H1 (cell line): ENCODE data around the gene PPP6C. TPM values are rescaled to one million over a fixed set of nuclear protein-coding genes. Genes with fewer than 3 reads are reported as not detected.

Experiments used
- ATF2 ChIP-seq: IDR thresholded peaks from 2 replicates; pipeline ENCODE4 v1.6.1; 2012; ENCODE audit warnings: low read length, inconsistent platforms
- ATF3 ChIP-seq: IDR thresholded peaks from 2 replicates; pipeline ENCODE4 v1.6.1; 2011; ENCODE audit warnings: low read depth, mild to moderate bottlenecking, low read length; ENCODE audit not compliant: insufficient read depth
- CBX8 ChIP-seq: fragments of 300-800, 300-1000 bp; sonication (generic); IDR thresholded peaks from 2 replicates; pipeline ENCODE4 v1.7.1; 2016; ENCODE audit warnings: low read depth, low read length, borderline replicate concordance
- E2F6 ChIP-seq: IDR thresholded peaks from 2 replicates; pipeline ENCODE4 v1.6.1; 2012; ENCODE audit warnings: inconsistent platforms
- EP300 ChIP-seq, 2 experiments: IDR thresholded peaks; 1 replicate in 1 of 2; 2 replicates in 1 of 2; pipeline ENCODE4 v1.6.1; 2011 to 2012; ENCODE audit warnings: low read depth in 2 of 2, low read length in 2 of 2, mild to moderate bottlenecking in 2 of 2, borderline replicate concordance in 1 of 2, inconsistent platforms in 1 of 2, moderate library complexity in 1 of 2
- JUND ChIP-seq: IDR thresholded peaks from 2 replicates; pipeline ENCODE4 v1.6.1; 2011; ENCODE audit warnings: mild to moderate bottlenecking, improper control_type of control experiment, low read length
- KDM1A ChIP-seq: fragments of 200-600, 300-600 bp; sonication (generic); IDR thresholded peaks from 2 replicates; pipeline ENCODE4 v1.7.1; 2016; ENCODE audit warnings: mild to moderate bottlenecking, low read length, borderline replicate concordance
- KDM5A ChIP-seq: fragments of 200-600 bp; IDR thresholded peaks from 2 replicates; pipeline ENCODE4 v1.7.1; 2012; ENCODE audit warnings: mild to moderate bottlenecking, low read length, inconsistent platforms, mixed read lengths
- MAFK ChIP-seq: IDR thresholded peaks from 2 replicates; pipeline ENCODE4 v1.6.1; 2012; ENCODE audit warnings: low read depth, mild to moderate bottlenecking, improper control_type of control experiment, low read length
- POLR2A ChIP-seq, 2 experiments: IDR thresholded peaks; 1 replicate in 1 of 2; 2 replicates in 1 of 2; pipeline ENCODE4 v1.6.1; 2011; ENCODE audit warnings: low read depth in 2 of 2, low read length in 2 of 2, mild to moderate bottlenecking in 2 of 2; ENCODE audit errors: control extremely low read depth in 1 of 2
- RBBP5 ChIP-seq: IDR thresholded peaks from 2 replicates; pipeline ENCODE4 v1.7.1; 2012; ENCODE audit warnings: low read depth, mild to moderate bottlenecking, inconsistent platforms, low read length, moderate library complexity, borderline replicate concordance
- RXRA ChIP-seq: IDR thresholded peaks from 2 replicates; pipeline ENCODE4 v1.6.1; 2011; ENCODE audit warnings: low read depth, mild to moderate bottlenecking, low read length, moderate library complexity; ENCODE audit not compliant: insufficient read depth
- SAP30 ChIP-seq: fragments of 300-600 bp; sonication (generic); IDR thresholded peaks from 2 replicates; pipeline ENCODE4 v1.7.1; 2012; ENCODE audit warnings: low read length, moderate library complexity, mild to moderate bottlenecking, inconsistent platforms; ENCODE audit not compliant: insufficient read depth, insufficient replicate concordance
- SIRT6 ChIP-seq: IDR thresholded peaks from one replicate; pipeline ENCODE4 v1.7.1; 2012; ENCODE audit warnings: low read length, inconsistent platforms
- SP2 ChIP-seq: IDR thresholded peaks from 2 replicates; pipeline ENCODE4 v1.6.1; 2012; ENCODE audit warnings: mild to moderate bottlenecking, low read length, inconsistent platforms
- SP4 ChIP-seq: IDR thresholded peaks from 2 replicates; pipeline ENCODE4 v1.6.1; 2012; ENCODE audit warnings: low read length, inconsistent platforms
- SUZ12 ChIP-seq: fragments of 200-600 bp; sonication (generic); IDR thresholded peaks from 2 replicates; pipeline ENCODE4 v1.6.1; 2012; ENCODE audit warnings: mild to moderate bottlenecking, inconsistent platforms, low read length, moderate library complexity, mixed read lengths
- TCF12 ChIP-seq: IDR thresholded peaks from 2 replicates; pipeline ENCODE4 v1.6.1; 2011; ENCODE audit warnings: low read depth, mild to moderate bottlenecking, low read length
- USF2 ChIP-seq: IDR thresholded peaks from 2 replicates; pipeline ENCODE4 v1.6.1; 2011; ENCODE audit warnings: low read length, improper control_type of control experiment
- polyA plus RNA-seq, 7 experiments: library from polyadenylated mRNA; depleted of rRNA in 3 of 7; stranded (reverse) in 5 of 7; unstranded in 2 of 7; fragments of >200 nt in 5 of 7; fragments of 200-250 nt in 2 of 7; gene quantifications; 1 replicate in 5 of 7; 2 replicates in 1 of 7; 4 replicates in 1 of 7; pipeline versions ENCODE4 v1.2.1 to v1.2.3, GENCODE V29; 2011 to 2013; ENCODE audit warnings: missing spikeins in 2 of 7, mixed read lengths in 2 of 7
- total RNA-seq: library from RNA; stranded (reverse); fragmentation: NEBNext Ultra II Directional; extraction: Animal tissue kit (Norgen Biotek cat#: 25700); gene quantifications from 2 replicates; pipeline ENCODE4 v1.2.1, GENCODE V29; 2021

PPP6C gene
- total and polyA plus RNA-seq, 2 of the 8 experiments (the other 6 are each of a cell fraction or from before 2014, with no cell fraction given), result 22.8 to 52.3 TPM

GRCh38 chr9:125189361-125190289 is at the start of gene PPP6C (continued):
- TF ChIP-seq ATF2, result 0 out of 2 replicates have a peak, but pooled peaks have one; percentile 35
- TF ChIP-seq SIRT6, result no peak
- TF ChIP-seq CBX8, result no peak
- no peak for TF ChIP-seq SUZ12
- peak; percentile 78 for TF ChIP-seq ATF3
- TF ChIP-seq KDM1A, result no peak
- peak; percentile 43; the same call in 1 of the 2 replicates for TF ChIP-seq SP4
- no peak for TF ChIP-seq SAP30
- TF ChIP-seq RXRA, result no peak
- peak; percentile 75 to 87 for TF ChIP-seq POLR2A (IDR thresholded peaks at IDR 0.05; ENCODE audit: control extremely low read depth in 1 of 2, low read depth in 2 of 2, low read length in 2 of 2)
- no peak for TF ChIP-seq TCF12
- no peak for TF ChIP-seq SP2
- 0 out of 3 replicates have a peak, but pooled peaks of 1 of the 2 experiments have one; percentile 34 for TF ChIP-seq EP300 (IDR thresholded peaks at IDR 0.05; ENCODE audit: borderline replicate concordance in 1 of 2, low read depth in 2 of 2, low read length in 2 of 2)
- peak; percentile 74; the same call in 1 of the 2 replicates for TF ChIP-seq RBBP5
- no peak for TF ChIP-seq MAFK
- TF ChIP-seq E2F6, result no peak
- peak; percentile 67 for TF ChIP-seq KDM5A
- TF ChIP-seq USF2, result no peak
- 0 out of 2 replicates have a peak, but pooled peaks have one; percentile 44 for TF ChIP-seq JUND
